Peyer's patch (tissue), 4 donors: ENCODE measurements around the gene KCNJ6.

Experiments used
- CTCF ChIP-seq, 6 experiments: fragments of 450-650 bp in 4 of 6; fragments of 200-600 bp in 2 of 6; sonication (generic) in 1 of 6; IDR thresholded peaks; one replicate each; pipeline ENCODE4 v1.5.1; 2017 to 2019; ENCODE audit warnings: antibody characterized with exemption in 6 of 6, mild to moderate bottlenecking in 3 of 6, moderate library complexity in 1 of 6
- POLR2A ChIP-seq, 2 donors: fragments of 450-650 bp; IDR thresholded peaks; one replicate each; pipeline ENCODE4 v1.5.1; 2017; ENCODE audit warnings: antibody characterized with exemption in 2 of 2, mild to moderate bottlenecking in 2 of 2, moderate library complexity in 2 of 2

- TF ChIP-seq CTCF (IDR thresholded peaks at IDR 0.05) (no peak), POLR2A (IDR thresholded peaks at IDR 0.05) (no peak)
These were observed 19.9 kb upstream of the KCNJ6 start for GRCh38 chr21:37936010-37936785.
